ENCODE data around the gene GPR32.

DNA sequence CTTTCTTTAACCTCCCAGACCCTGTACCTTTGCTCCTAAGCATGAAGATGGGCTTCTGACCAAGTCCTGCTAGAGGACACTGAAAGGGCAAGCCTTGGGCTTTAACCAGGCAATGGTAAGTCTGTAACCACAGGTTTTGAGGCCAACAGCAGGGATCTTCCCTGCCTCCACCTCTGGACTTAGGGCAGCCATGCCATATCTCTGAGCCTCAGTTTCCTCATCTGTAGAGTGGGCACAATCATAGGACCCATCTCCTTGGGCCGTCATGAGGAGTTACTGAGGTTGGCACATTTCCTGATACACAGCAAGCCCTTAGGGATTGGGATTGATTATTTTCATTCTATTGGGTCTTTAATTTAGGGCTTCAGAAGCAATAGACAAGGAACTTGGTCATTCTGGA is 38.6 kb downstream of the GPR32 start:
- TF ChIP-seq, protein P1, sequence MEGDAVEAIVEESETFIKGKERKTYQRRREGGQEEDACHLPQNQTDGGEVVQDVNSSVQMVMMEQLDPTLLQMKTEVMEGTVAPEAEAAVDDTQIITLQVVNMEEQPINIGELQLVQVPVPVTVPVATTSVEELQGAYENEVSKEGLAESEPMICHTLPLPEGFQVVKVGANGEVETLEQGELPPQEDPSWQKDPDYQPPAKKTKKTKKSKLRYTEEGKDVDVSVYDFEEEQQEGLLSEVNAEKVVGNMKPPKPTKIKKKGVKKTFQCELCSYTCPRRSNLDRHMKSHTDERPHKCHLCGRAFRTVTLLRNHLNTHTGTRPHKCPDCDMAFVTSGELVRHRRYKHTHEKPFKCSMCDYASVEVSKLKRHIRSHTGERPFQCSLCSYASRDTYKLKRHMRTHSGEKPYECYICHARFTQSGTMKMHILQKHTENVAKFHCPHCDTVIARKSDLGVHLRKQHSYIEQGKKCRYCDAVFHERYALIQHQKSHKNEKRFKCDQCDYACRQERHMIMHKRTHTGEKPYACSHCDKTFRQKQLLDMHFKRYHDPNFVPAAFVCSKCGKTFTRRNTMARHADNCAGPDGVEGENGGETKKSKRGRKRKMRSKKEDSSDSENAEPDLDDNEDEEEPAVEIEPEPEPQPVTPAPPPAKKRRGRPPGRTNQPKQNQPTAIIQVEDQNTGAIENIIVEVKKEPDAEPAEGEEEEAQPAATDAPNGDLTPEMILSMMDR (IDR thresholded peaks at IDR 0.05) = no peak
- TF ChIP-seq POLR2A (IDR thresholded peaks at IDR 0.05) = no peak

Data from adrenal gland (tissue), 5 donors.